SK-N-MC (cell line): Measurements from ENCODE around the gene CNOT6.

Experiments
- EZH2 ChIP-seq: fragments of 200-600 bp; sonication (generic); IDR thresholded peaks from one replicate; pipeline ENCODE4 v1.6.1; 2017; ENCODE audit warnings: antibody characterized with exemption
- POLR2AphosphoS5 ChIP-seq: IDR thresholded peaks from 2 replicates; pipeline ENCODE4 v1.6.1; 2012; ENCODE audit warnings: mild to moderate bottlenecking, low read depth, low read length, borderline replicate concordance

DNA sequence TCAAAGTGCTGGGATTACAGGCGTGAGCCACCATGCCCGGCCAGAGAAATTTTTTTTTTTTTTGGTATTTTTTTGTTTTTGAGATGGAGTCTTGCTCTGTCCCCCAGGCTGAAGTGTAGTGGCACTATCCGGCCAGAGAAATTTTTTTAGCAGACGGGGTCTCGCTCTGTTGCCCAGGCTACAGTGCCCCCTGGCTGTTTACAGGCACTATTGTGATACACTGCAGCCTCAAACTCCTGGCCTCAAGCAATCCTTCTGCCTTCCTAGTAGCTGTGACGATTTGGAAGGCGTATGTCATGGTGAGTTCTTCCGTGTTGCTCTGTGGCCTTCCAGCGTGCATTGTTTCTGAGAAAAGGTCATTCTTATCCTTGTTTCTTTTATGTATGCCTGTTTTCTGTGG lies 47.5 kb downstream of the CNOT6 start:
- TF ChIP-seq POLR2AphosphoS5: no peak
- no peak for TF ChIP-seq EZH2
